Measurements from ENCODE around the gene POLR1H. TPM values are rescaled to one million over a fixed set of nuclear protein-coding genes. Genes with fewer than 3 reads are reported as not detected.

POLR1H gene
- total RNA-seq, 1 experiment from 2014 or later = 31.9 TPM

DNA sequence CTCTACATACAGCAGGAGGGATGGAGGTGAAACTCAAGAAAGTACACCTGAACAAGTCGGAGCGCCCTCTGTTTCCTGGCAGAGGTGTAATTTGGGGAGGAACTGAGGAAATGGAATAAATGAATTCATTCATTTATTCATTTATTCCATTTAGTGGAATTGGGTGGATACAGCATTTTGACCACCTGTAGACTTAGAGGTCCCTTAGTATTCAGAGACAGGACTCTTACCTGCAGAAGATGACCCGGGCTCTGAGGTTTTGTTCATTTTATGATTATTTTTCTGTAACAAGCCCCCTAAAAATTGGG, 42.8 kb downstream of the POLR1H start:
- no CpG with 5 or more reads among the region's 3 CpGs for WGBS (ENCODE audit: extremely low coverage, insufficient read length, low lambda C conversion rate)
- no peak overlapping the region for H2BK5ac ChIP-seq (ENCODE audit: insufficient read length, low read length)

More for the DNA sequence above, 42.8 kb downstream of the POLR1H start:
- Histone ChIP-seq H2AK5ac (ENCODE audit: insufficient read length, low read length) (no peak overlapping the region), H3T11ph (ENCODE audit: low read length) (no peak overlapping the region), H2AFZ (ENCODE audit: low read length) (no peak overlapping the region), H3K79me2 (ENCODE audit: insufficient read depth, low read length) (no peaks in the 10 kb centered on the region), H2BK120ac (ENCODE audit: low read depth, low read length, poor library complexity, severe bottlenecking) (no peak overlapping the region), H3K4me2 (ENCODE audit: insufficient read depth, insufficient read length, low read length) (peak overlapping the region; percentile 78), H3K56ac (ENCODE audit: insufficient read length, low read depth, low read length) (no peak overlapping the region), H3K27ac (ENCODE audit: insufficient read length, low read depth, low read length) (no peak overlapping the region), H3K9me3 (ENCODE audit: control insufficient read depth, low read depth, low read length) (no peaks in the 10 kb centered on the region), H4K91ac (ENCODE audit: insufficient read length, low read depth, low read length) (no peak overlapping the region), H3K18ac (ENCODE audit: insufficient read length, low read depth, low read length) (no peak overlapping the region), H4K8ac (replicated peaks; ENCODE audit: insufficient read length, low read depth, low read length) (no peak overlapping the region), H3K4ac (ENCODE audit: low read depth, low read length) (no peak overlapping the region), H4K5ac (ENCODE audit: insufficient read length, low read depth, low read length) (no peak overlapping the region), H4K20me1 (ENCODE audit: control insufficient read depth, insufficient read depth, insufficient read length) (no peaks in the 10 kb centered on the region), H3K27me3 (ENCODE audit: insufficient read depth, low read length) (peaks cover 30% of the 10 kb centered on the region; the same call in 1 of the 2 replicates), H2BK20ac (ENCODE audit: low read depth, low read length, poor library complexity, severe bottlenecking) (no peak overlapping the region), H3K9ac (ENCODE audit: extremely low read depth, insufficient read length, low read length) (no peak overlapping the region), H3K14ac (ENCODE audit: insufficient read depth, low read length) (no peak overlapping the region), H3K23ac (ENCODE audit: insufficient read length, low read depth, low read length) (no peak overlapping the region), H3K4me1 (ENCODE audit: insufficient read depth, low read length) (peaks cover 5% of the 10 kb centered on the region; the same call in 1 of the 2 replicates), H2BK15ac (ENCODE audit: low read depth, low read length) (no peak overlapping the region), H3K79me1 (ENCODE audit: insufficient read depth, low read depth, low read length, poor library complexity, severe bottlenecking) (no peaks in the 10 kb centered on the region), H3K23me2 (ENCODE audit: insufficient read length, low read depth, low read length, poor library complexity, severe bottlenecking) (peaks cover 22% of the 10 kb centered on the region), H2BK12ac (ENCODE audit: insufficient read length, low read depth, low read length) (no peak overlapping the region)
- TF ChIP-seq CTCF (conservative IDR thresholded peaks at IDR 0.05) = no peak
- H3K36me3 Mint-ChIP-seq (ENCODE audit: insufficient read depth in 1 of 3, low read depth in 3 of 3) = peaks cover 0 to 2% (median 0%) of the 10 kb centered on the region in 3 experiments; a peak in 1 of 7 replicates
- H3K9me3 Mint-ChIP-seq = peaks cover 0 to 5% of the 10 kb centered on the region in 2 experiments; a peak in 3 of 5 replicates
- peak overlapping the region; percentile 62 to 87 for H3K4me3 Mint-ChIP-seq
- no peak overlapping the region for H3K27ac Mint-ChIP-seq
- H3K4me1 Mint-ChIP-seq = peaks cover 37 to 39% of the 10 kb centered on the region in 2 experiments
- H3K27me3 Mint-ChIP-seq (ENCODE audit: low read depth) = peaks cover 96% of the 10 kb centered on the region
- no peak for DNase-seq

Measured in H9 (cell line).